HG03135 (cell line): ENCODE results near the gene MXRA5.
"Not testable (repeated sequence)": the region's sequence is repeated elsewhere in the genome, so short reads cannot be mapped to it uniquely, and the experiment has no call there.

Experiments used
- ATAC-seq: cut with Tn5 transposase; IDR thresholded peaks from one replicate; pipeline ENCODE4 v1.9.1; 2021; ENCODE audit warnings: mild to moderate bottlenecking, moderate library complexity; ENCODE audit not compliant: unreplicated experiment

Gene MXRA5

GRCh38 chrX:3346501-3347259, at the start of gene MXRA5:
Gene MXRA5 (minus strand): TSS chrX:3346652. CDS start chrX:3343833, 2,819 bp downstream.
- no peak for ATAC-seq

GRCh38 chrX:3393581-3394111, 47.2 kb upstream of the MXRA5 start:
- no peak for ATAC-seq

- ATAC-seq = no peak
Observed at GRCh38 chrX:3393178-3393577, 46.7 kb upstream of the MXRA5 start.

- no peak for ATAC-seq
Observed at GRCh38 chrX:3388457-3388856, 42.0 kb upstream of the MXRA5 start.

GRCh38 chrX:3384327-3384726, 37.9 kb upstream of the MXRA5 start:
- ATAC-seq = no peak

GRCh38 chrX:3380603-3381002, 34.2 kb upstream of the MXRA5 start:
- no peak for ATAC-seq

- ATAC-seq = no peak
Observed at GRCh38 chrX:3379111-3379510, 32.7 kb upstream of the MXRA5 start.

- ATAC-seq = no peak
Observed at GRCh38 chrX:3378156-3378555, 31.7 kb upstream of the MXRA5 start.

GRCh38 chrX:3377560-3377959, 31.1 kb upstream of the MXRA5 start:
- ATAC-seq = no peak

- not testable (repeated sequence) for ATAC-seq
Observed at GRCh38 chrX:3375878-3376508, 29.5 kb upstream of the MXRA5 start.

GRCh38 chrX:3374108-3374800, 27.8 kb upstream of the MXRA5 start:
- ATAC-seq = no peak

GRCh38 chrX:3371163-3371562, 24.7 kb upstream of the MXRA5 start:
- ATAC-seq = no peak

GRCh38 chrX:3370656-3371055, 24.2 kb upstream of the MXRA5 start:
- no peak for ATAC-seq

GRCh38 chrX:3362956-3363355, 16.5 kb upstream of the MXRA5 start:
- ATAC-seq = no peak

- no peak for ATAC-seq
Observed at GRCh38 chrX:3360881-3361280, 14.4 kb upstream of the MXRA5 start.

GRCh38 chrX:3352741-3353140, 6.3 kb upstream of the MXRA5 start:
- not testable (repeated sequence) for ATAC-seq

- ATAC-seq = no peak
Observed at GRCh38 chrX:3351276-3351675, 4.8 kb upstream of the MXRA5 start.

GRCh38 chrX:3348191-3348590, 1.7 kb upstream of the MXRA5 start:
- ATAC-seq = no peak

- no peak for ATAC-seq
Observed at GRCh38 chrX:3345281-3346191, 916 bp downstream of the MXRA5 start.

GRCh38 chrX:3343569-3343968, 2.9 kb downstream of the MXRA5 start:
- ATAC-seq = not testable (repeated sequence)

- ATAC-seq = no peak
Observed at GRCh38 chrX:3340016-3340415, 6.4 kb downstream of the MXRA5 start.
